Muscle of leg (tissue), 11 donors: Measurements from ENCODE around the gene RAPGEF1. TPM values are rescaled to one million over a fixed set of nuclear protein-coding genes. Genes with fewer than 3 reads are reported as not detected.

ENCODE experiments used
- DNase-seq: peaks from one replicate; pipeline ENCODE4 v3.0.0; 2013
- H3K27ac ChIP-seq: one replicate; pipeline ENCODE4 v1.5.1; 2013; ENCODE audit warnings: mild to moderate bottlenecking, low read length, control low read depth
- H3K27me3 ChIP-seq: one replicate; pipeline ENCODE4 v1.6.1; 2013; ENCODE audit warnings: low read length; ENCODE audit not compliant: control insufficient read depth, insufficient read depth
- H3K36me3 ChIP-seq: one replicate; pipeline ENCODE4 v1.6.1; 2013; ENCODE audit warnings: low read length; ENCODE audit not compliant: control insufficient read depth, insufficient read depth
- H3K4me1 ChIP-seq: one replicate; pipeline ENCODE4 v1.6.1; 2013; ENCODE audit warnings: low read length; ENCODE audit not compliant: control insufficient read depth, insufficient read depth
- H3K4me3 ChIP-seq: one replicate; pipeline ENCODE4 v1.5.1; 2013; ENCODE audit warnings: low read length, control low read depth
- H3K9me3 ChIP-seq: replicated peaks from 2 replicates; pipeline ENCODE4 v1.6.1; 2013; ENCODE audit warnings: low read depth, low read length; ENCODE audit not compliant: control insufficient read depth
- WGBS: methylation state at CpG from one replicate; pipeline ENCODE4 v1.1.5; 2013; ENCODE audit warnings: missing lambda C conversion rate; ENCODE audit not compliant: insufficient coverage; 5-methylcytosine and 5-hydroxymethylcytosine counted together
- polyA plus RNA-seq, 8 donors: library from polyadenylated mRNA; unstranded; fragments of 120-200 nt; gene quantifications; one replicate each; pipeline versions ENCODE4 v1.2.1 to v1.2.3, GENCODE V29; 2013; ENCODE audit warnings: inconsistent platforms in 1 of 8, low replicate concordance in 1 of 8; ENCODE audit not compliant: insufficient read length in 8 of 8, insufficient read depth in 1 of 8
- total RNA-seq: library from RNA; stranded (reverse); fragments of 120-200 nt; gene quantifications from one replicate; pipeline ENCODE4 v1.2.4, GENCODE V29; 2013

RAPGEF1 gene
- total and polyA plus RNA-seq, 9 donors, result 30.2 to 95.2 (median 79.6) TPM

GRCh38 chr9:131738293-131739132 lies 1.4 kb downstream of the RAPGEF1 start:
- H3K27ac ChIP-seq, result peak overlapping the region; percentile 69
- H3K27me3 ChIP-seq, result no peaks in the 10 kb centered on the region
- 55% methylated on average over 8 of the region's 13 CpGs for WGBS
- peaks cover 5% of the 10 kb centered on the region for H3K36me3 ChIP-seq
- peaks cover 51% of the 10 kb centered on the region for H3K4me1 ChIP-seq
- no peaks in the 10 kb centered on the region for H3K9me3 ChIP-seq
- peak overlapping the region; percentile 69 for H3K4me3 ChIP-seq
- no peak for DNase-seq

GRCh38 chr9:131737426-131737825 lies 2.5 kb downstream of the RAPGEF1 start:
- Histone ChIP-seq H3K27me3 (no peaks in the 10 kb centered on the region), H3K36me3 (peaks cover 5% of the 10 kb centered on the region), H3K27ac (no peak overlapping the region), H3K4me1 (peaks cover 58% of the 10 kb centered on the region), H3K9me3 (no peaks in the 10 kb centered on the region), H3K4me3 (no peak overlapping the region)
- no peak for DNase-seq
- 100% methylated on average over 8 of the region's 12 CpGs for WGBS

GRCh38 chr9:131736431-131736830 lies 3.4 kb downstream of the RAPGEF1 start:
- Histone ChIP-seq H3K36me3 (peaks cover 5% of the 10 kb centered on the region), H3K4me1 (peaks cover 68% of the 10 kb centered on the region), H3K4me3 (no peak overlapping the region), H3K27me3 (no peaks in the 10 kb centered on the region), H3K27ac (peak overlapping the region; percentile 64), H3K9me3 (no peaks in the 10 kb centered on the region)
- DNase-seq, result no peak
- no CpG with 5 or more reads among the region's 4 CpGs for WGBS

GRCh38 chr9:131735238-131736128 lies 4.4 kb downstream of the RAPGEF1 start:
- 71% methylated on average over 8 of the region's 15 CpGs for WGBS

GRCh38 chr9:131734781-131735180 lies 5.1 kb downstream of the RAPGEF1 start:
- H3K9me3 ChIP-seq, result no peaks in the 10 kb centered on the region
- WGBS, result 60% methylated on average over 1 of the region's 8 CpGs
- H3K36me3 ChIP-seq, result peaks cover 5% of the 10 kb centered on the region
- peaks cover 77% of the 10 kb centered on the region for H3K4me1 ChIP-seq
- H3K27ac ChIP-seq, result peak overlapping the region; percentile 64
- no peak overlapping the region for H3K4me3 ChIP-seq
- DNase-seq, result no peak
- H3K27me3 ChIP-seq, result no peaks in the 10 kb centered on the region

More at GRCh38 chr9:131735238-131736128, 4.4 kb downstream of the RAPGEF1 start:
- Histone ChIP-seq H3K27ac (peak overlapping the region; percentile 64), H3K9me3 (no peaks in the 10 kb centered on the region), H3K36me3 (peaks cover 5% of the 10 kb centered on the region), H3K27me3 (no peaks in the 10 kb centered on the region), H3K4me3 (no peak overlapping the region), H3K4me1 (peaks cover 77% of the 10 kb centered on the region)
- DNase-seq, result no peak

GRCh38 chr9:131734165-131734610 lies 5.7 kb downstream of the RAPGEF1 start:
- Histone ChIP-seq H3K9me3 (no peaks in the 10 kb centered on the region), H3K27me3 (no peaks in the 10 kb centered on the region), H3K27ac (peak overlapping the region; percentile 81), H3K4me3 (no peak overlapping the region), H3K4me1 (peaks cover 81% of the 10 kb centered on the region), H3K36me3 (peaks cover 5% of the 10 kb centered on the region)
- no peak for DNase-seq
- WGBS, result 37% methylated on average over 3 of the region's 6 CpGs

GRCh38 chr9:131733541-131734061 lies 6.3 kb downstream of the RAPGEF1 start:
- Histone ChIP-seq H3K27ac (peak overlapping the region; percentile 81), H3K27me3 (no peaks in the 10 kb centered on the region), H3K4me3 (no peak overlapping the region), H3K4me1 (peaks cover 79% of the 10 kb centered on the region), H3K9me3 (no peaks in the 10 kb centered on the region), H3K36me3 (peaks cover 5% of the 10 kb centered on the region)
- 64% methylated on average over 10 of the region's 16 CpGs for WGBS
- DNase-seq, result peak; percentile 61

- WGBS, result 68% methylated on average over 3 of the region's 12 CpGs
- no peak for DNase-seq
Measured at GRCh38 chr9:131732636-131733289, 7.1 kb downstream of the RAPGEF1 start.

GRCh38 chr9:131732061-131732526 lies 7.8 kb downstream of the RAPGEF1 start:
- no peaks in the 10 kb centered on the region for H3K9me3 ChIP-seq
- 92% methylated on average over 7 of the region's 8 CpGs for WGBS
- DNase-seq, result no peak
- H3K4me3 ChIP-seq, result no peak overlapping the region
- H3K27ac ChIP-seq, result peak overlapping the region; percentile 70
- peaks cover 5% of the 10 kb centered on the region for H3K36me3 ChIP-seq
- H3K27me3 ChIP-seq, result no peaks in the 10 kb centered on the region
- peaks cover 76% of the 10 kb centered on the region for H3K4me1 ChIP-seq

More at GRCh38 chr9:131732636-131733289, 7.1 kb downstream of the RAPGEF1 start:
- H3K9me3 ChIP-seq, result no peaks in the 10 kb centered on the region
- H3K4me3 ChIP-seq, result no peak overlapping the region
- H3K27me3 ChIP-seq, result no peaks in the 10 kb centered on the region
- peaks cover 5% of the 10 kb centered on the region for H3K36me3 ChIP-seq
- H3K4me1 ChIP-seq, result peaks cover 76% of the 10 kb centered on the region
- peak overlapping the region; percentile 60 for H3K27ac ChIP-seq
